NT2/D1 (cell line): ENCODE measurements around the gene RAPGEF6.

Experiments
- SUZ12 ChIP-seq: IDR thresholded peaks from 2 replicates; pipeline ENCODE4 v1.6.1; 2011; ENCODE audit not compliant: insufficient read length, insufficient read depth; ENCODE audit errors: extremely low read depth
- YY1 ChIP-seq: IDR thresholded peaks from 2 replicates; pipeline ENCODE4 v1.6.1; 2011; ENCODE audit not compliant: insufficient read length, insufficient read depth
- ZNF274 ChIP-seq: IDR thresholded peaks from 2 replicates; pipeline ENCODE4 v1.6.1; 2011; ENCODE audit warnings: mild to moderate bottlenecking, low read depth, low read length

DNA sequence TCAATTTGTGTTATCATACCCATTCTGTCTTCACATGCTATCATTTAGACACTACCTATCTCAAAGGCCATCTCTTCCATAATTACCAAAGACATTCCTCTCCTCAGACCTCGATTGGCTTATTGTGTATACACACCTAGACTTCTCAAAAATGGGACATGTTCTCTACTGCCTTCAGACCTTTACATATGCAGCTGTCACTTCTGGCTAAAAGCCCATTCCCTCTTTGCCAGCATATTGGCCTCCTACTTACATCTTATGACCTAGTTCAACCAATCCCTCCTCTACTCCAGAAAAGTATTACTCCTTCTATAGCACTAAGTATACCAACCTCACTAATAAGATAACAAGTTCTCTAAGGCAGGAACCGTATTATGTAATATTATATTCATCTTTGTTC lies 84.4 kb downstream of the RAPGEF6 start:
- TF ChIP-seq SUZ12, result no peak
- TF ChIP-seq ZNF274, result no peak
- TF ChIP-seq YY1, result no peak
